GM21717 (cell line): Measurements from ENCODE around the gene NFXL1.
A peak's percentile ranks its signal among the peaks of the same experiment; 100 is the strongest.

ENCODE experiments used
- ATAC-seq: cut with Tn5 transposase; IDR thresholded peaks from one replicate; pipeline ENCODE4 v1.9.1; 2021; ENCODE audit warnings: mild to moderate bottlenecking, moderate library complexity; ENCODE audit not compliant: unreplicated experiment

NFXL1 gene

GRCh38 chr4:47836641-47837093, 77.7 kb downstream of the NFXL1 start:
- peak; percentile 67 for ATAC-seq

DNA sequence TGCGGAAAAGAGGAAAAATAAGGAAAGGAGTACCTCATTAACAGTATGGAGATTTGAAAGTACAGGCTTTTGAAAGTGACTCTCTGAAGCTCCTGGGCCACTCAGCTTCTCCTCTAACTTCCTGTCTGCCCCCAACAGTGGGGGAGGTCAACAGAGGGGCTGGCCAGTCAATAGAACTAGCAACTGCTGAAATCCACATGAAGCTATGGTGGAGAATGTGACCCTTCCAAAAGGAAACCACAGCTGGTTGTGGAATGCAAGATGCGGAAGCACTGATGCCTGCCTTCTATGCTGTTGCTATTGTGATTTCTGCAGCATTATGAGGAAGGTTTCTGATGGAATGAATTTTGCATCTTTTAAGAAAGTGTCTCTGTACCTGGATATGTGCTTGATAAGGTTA, 78.9 kb downstream of the NFXL1 start:
- no peak for ATAC-seq

DNA sequence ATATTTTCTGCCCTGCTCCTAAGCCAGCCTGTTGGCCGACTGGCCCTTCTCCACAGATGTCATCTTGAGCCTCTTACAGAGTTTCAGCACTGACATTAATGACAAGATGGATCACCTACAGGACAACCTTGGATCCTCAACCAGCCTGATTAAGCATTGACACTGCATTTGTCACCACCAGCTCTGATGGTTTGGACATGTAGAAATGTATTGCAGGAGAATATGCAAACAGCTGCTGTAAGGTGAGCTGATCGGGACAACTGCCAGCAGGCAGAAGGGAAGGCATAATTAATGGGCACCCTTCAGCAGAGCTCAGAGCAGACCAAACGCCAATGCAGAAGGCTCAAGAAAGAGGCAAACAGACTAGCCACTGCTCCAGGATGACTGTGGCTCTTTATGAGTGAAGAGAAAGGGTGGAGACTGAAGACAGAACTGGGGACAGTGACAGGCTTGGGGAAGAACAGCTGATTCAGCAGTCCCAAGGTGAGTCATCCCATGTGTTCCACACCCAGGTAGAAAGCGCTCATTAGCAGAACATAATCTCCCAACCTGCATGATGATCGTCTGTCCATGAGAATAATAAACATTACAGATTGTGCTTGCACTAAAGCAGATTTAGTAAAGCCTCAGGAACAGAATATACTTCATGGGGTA, 83.2 kb downstream of the NFXL1 start:
- ATAC-seq, result no peak

DNA sequence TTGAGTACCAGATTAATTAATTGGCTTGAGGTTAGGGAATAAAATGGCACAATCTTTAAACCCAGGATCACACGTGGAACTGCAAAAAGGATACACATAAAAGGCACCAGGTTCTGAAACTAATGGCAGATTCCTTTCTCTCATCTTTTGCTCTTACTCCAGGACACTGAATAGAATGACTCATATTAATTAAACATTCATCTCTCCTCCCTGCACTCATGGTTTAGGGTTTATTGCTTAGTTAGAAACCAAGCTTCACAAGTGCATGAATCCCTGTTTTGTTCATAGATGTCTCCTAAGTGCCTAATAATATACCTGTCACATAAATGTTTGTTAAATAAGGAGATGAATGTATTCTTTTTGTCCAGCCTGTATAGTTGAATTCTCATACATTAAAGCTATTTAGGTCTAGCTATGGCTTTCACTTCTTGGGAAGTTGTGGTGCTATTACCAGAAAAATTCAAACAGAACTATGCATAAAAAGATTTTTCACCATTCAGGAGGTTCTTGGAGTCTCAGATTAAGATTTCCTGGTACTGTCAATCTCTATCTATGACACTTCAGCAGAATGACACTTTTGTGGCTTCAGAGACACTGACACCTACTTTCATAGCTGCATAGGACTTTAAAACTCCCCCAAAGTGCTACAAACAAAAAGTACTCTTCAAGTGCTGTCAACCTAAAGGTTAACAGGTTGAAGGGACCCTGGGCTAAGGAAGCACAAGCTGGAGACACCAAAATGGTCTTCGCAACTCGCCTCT, 83.9 kb downstream of the NFXL1 start:
- no peak for ATAC-seq

GRCh38 chr4:47829438-47829837, 84.9 kb downstream of the NFXL1 start:
- ATAC-seq, result no peak

- no peak for ATAC-seq
Measured at GRCh38 chr4:47827343-47828047, 86.9 kb downstream of the NFXL1 start.

- no peak for ATAC-seq
Measured at GRCh38 chr4:47824840-47825239, 89.5 kb downstream of the NFXL1 start.

DNA sequence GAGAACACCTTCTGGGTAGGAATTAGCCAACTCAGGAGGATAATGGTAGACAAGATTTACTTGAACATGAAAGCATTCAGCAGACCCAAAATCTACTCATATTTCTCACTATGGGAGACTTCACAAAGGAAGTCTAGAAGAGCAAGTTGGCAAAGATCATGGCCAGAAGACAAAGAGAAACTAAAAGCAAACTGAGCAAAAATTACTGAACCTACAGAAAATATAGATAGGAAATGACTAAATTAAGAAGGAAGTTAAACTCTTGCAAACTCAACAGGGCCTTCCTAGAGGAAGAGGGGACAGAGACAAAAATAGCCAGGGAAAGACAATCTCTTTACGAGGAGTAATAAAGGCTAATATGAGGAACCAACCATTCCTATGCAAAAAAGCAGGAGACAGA, 95.2 kb downstream of the NFXL1 start:
- ATAC-seq, result no peak

- no peak for ATAC-seq
Measured at GRCh38 chr4:47817275-47817674, 97.1 kb downstream of the NFXL1 start.

DNA sequence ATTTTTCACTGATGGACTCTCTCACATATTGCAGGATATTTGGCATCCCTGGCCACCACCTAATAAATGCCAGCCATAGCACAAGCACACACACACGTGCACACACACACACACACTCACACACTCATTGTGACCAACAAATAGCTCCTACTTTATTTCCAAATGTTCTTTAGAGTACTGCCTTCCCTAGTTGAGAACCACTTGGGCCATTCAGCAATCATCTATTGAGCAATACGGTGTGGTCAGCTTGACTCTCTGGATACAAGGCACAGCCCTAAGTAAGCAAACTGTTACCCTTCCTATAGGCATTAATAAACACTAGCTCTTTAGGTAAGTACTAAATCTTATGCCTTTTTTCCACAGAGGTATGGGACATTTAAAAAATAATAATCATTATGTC, 97.6 kb downstream of the NFXL1 start:
- no peak for ATAC-seq

GRCh38 chr4:47814618-47815295, 99.6 kb downstream of the NFXL1 start:
- no peak for ATAC-seq

DNA sequence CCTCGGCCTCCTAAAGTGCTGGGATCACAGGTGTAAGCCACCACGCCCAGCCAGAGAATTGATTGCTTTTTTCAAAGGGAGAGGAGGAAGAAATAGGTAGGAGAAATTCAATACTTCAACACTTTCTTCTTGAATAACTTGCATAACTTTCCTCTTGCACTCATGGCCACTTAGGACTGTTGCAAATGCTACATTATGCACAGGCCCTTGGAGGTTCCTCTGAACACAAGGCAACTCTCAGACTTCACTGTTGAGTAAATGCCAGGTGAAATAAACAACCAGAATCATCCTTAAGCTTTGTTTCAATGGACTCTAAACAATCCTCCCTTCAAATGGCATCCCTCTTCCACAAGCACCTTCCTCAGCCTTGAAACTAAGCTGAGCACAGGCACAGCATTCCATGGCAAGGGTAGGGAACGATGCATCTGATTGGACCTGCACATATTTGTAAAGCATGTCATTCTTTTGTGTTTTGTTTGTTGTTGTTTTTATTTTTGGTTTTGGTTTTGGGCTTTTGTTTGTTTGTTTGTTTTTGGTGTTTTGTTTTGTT, 104.7 kb downstream of the NFXL1 start:
- no peak for ATAC-seq

GRCh38 chr4:47804598-47804997, 109.8 kb downstream of the NFXL1 start:
- no peak for ATAC-seq

GRCh38 chr4:47801481-47802002, 112.8 kb downstream of the NFXL1 start:
- no peak for ATAC-seq

DNA sequence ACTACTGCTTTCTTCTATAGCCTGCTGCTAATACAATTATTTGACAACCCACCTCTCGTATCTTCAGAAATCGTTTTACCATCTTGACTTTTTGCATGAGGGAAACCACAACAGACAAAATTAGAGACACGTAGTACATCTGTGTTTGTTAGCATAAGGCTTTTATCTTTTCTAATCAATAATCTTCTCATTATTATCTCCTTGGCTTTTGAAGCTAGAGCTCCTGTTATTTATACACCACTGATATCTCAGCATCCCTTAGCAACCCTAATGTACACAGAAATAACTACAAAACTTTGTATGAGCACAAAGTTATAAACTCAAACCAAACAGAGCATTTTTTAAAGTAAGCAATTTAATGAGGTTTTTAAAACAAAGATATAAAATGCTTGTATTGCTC, 116.2 kb downstream of the NFXL1 start:
- no peak for ATAC-seq
